Endodermal cell (in vitro differentiated cells): Measurements from ENCODE around the gene CALHM2. TPM values are rescaled to one million over a fixed set of nuclear protein-coding genes. Genes with fewer than 3 reads are reported as not detected.
A peak's percentile ranks its signal among the peaks of the same experiment; 100 is the strongest.

ENCODE experiments used
- DNase-seq: peaks from one replicate; pipeline ENCODE4 v3.0.0-alpha.2; 2017
- H3K27ac ChIP-seq: 2 replicates; pipeline ENCODE4 v1.5.1; 2013; ENCODE audit warnings: mild to moderate bottlenecking, low read depth, low read length, moderate library complexity
- H3K27me3 ChIP-seq: 2 replicates; pipeline ENCODE4 v1.6.1; 2013; ENCODE audit warnings: mild to moderate bottlenecking, low read length, moderate library complexity; ENCODE audit not compliant: insufficient read depth, control insufficient read depth, poor library complexity, severe bottlenecking
- H3K36me3 ChIP-seq: 2 replicates; pipeline ENCODE4 v1.7.0; 2013; ENCODE audit warnings: mild to moderate bottlenecking, low read length, moderate library complexity; ENCODE audit not compliant: control insufficient read depth, insufficient read depth
- H3K4me1 ChIP-seq: one replicate; pipeline ENCODE4 v1.7.0; 2013; ENCODE audit warnings: low read length; ENCODE audit not compliant: control insufficient read depth, insufficient read depth
- H3K4me3 ChIP-seq: 2 replicates; pipeline ENCODE4 v1.5.1; 2013; ENCODE audit warnings: mild to moderate bottlenecking, low read length, moderate library complexity
- H3K9ac ChIP-seq: 2 replicates; pipeline ENCODE4 v1.6.1; 2013; ENCODE audit warnings: mild to moderate bottlenecking, low read length, moderate library complexity; ENCODE audit not compliant: poor library complexity, severe bottlenecking; ENCODE audit errors: extremely low read depth
- H3K9me3 ChIP-seq: 2 replicates; pipeline ENCODE4 v1.6.1; 2013; ENCODE audit warnings: mild to moderate bottlenecking, low read length, moderate library complexity; ENCODE audit not compliant: control insufficient read depth
- H3K27ac Mint-ChIP-seq: 2 replicates; pipeline ENCODE4 v1.8.0; 2020; ENCODE audit warnings: mixed read lengths
- H3K27me3 Mint-ChIP-seq: 2 replicates; pipeline ENCODE4 v1.8.0; 2021; ENCODE audit warnings: mild to moderate bottlenecking, mixed read lengths; ENCODE audit not compliant: insufficient read depth
- H3K36me3 Mint-ChIP-seq: 2 replicates; pipeline ENCODE4 v1.8.0; 2020; ENCODE audit warnings: low read depth, mixed read lengths
- H3K4me1 Mint-ChIP-seq: 2 replicates; pipeline ENCODE4 v1.8.0; 2020; ENCODE audit warnings: mixed read lengths
- H3K4me3 Mint-ChIP-seq: 2 replicates; pipeline ENCODE4 v1.8.0; 2020; ENCODE audit warnings: mild to moderate bottlenecking, moderate library complexity, mixed read lengths
- H3K9me3 Mint-ChIP-seq: 2 replicates; pipeline ENCODE4 v1.8.0; 2020; ENCODE audit warnings: mild to moderate bottlenecking, mixed read lengths
- CTCF ChIP-seq: fragments of 200-600 bp; sonication (generic); conservative IDR thresholded peaks from 2 replicates; pipeline ENCODE4 v1.5.0; 2021; ENCODE audit warnings: antibody characterized with exemption, mild to moderate bottlenecking
- WGBS, 2 experiments: methylation state at CpG; one replicate each; pipeline versions ENCODE4 v1.1.5 to v1.1.7; 2013; ENCODE audit warnings: missing lambda C conversion rate in 2 of 2, mixed read lengths in 1 of 2; ENCODE audit not compliant: insufficient coverage in 1 of 2, insufficient read length in 1 of 2; 5-methylcytosine and 5-hydroxymethylcytosine counted together
- total RNA-seq, 2 donors: library from RNA; stranded (reverse); fragmentation: NEBNext Ultra II Directional in 1 of 2; extraction: Animal tissue kit (Norgen Biotek cat#: 25700) in 1 of 2; gene quantifications; 2 replicates in 1 of 2; 3 replicates in 1 of 2; pipeline ENCODE4 v1.2.1, GENCODE V29; 2021

CALHM2 gene
- total RNA-seq, 2 donors from 2014 or later = 1.0 to 3.1 TPM

GRCh38 chr10:103416436-103417147 is 35.6 kb downstream of the CALHM2 start:
- Mint-ChIP-seq H3K36me3 (peaks cover 83% of the 10 kb centered on the region), H3K27me3 (no peaks in the 10 kb centered on the region), H3K4me3 (no peak overlapping the region), H3K4me1 (no peaks in the 10 kb centered on the region), H3K9me3 (no peaks in the 10 kb centered on the region), H3K27ac (no peak overlapping the region)
- 92 to 94% methylated on average over 6 to 7 of the region's 8 CpGs for whole genome bisulfite sequencing, 2 experiments
- Histone ChIP-seq H3K36me3 (peaks cover 95% of the 10 kb centered on the region), H3K27ac (no peak overlapping the region), H3K4me3 (no peak overlapping the region), H3K9me3 (no peaks in the 10 kb centered on the region), H3K27me3 (no peaks in the 10 kb centered on the region), H3K9ac (no peak overlapping the region), H3K4me1 (no peaks in the 10 kb centered on the region)
- peak; percentile 76 for DNase-seq
- TF ChIP-seq CTCF = peak; percentile 71

GRCh38 chr10:103415581-103415980 is 36.6 kb downstream of the CALHM2 start:
- peaks cover 79% of the 10 kb centered on the region for H3K36me3 Mint-ChIP-seq
- H3K4me3 ChIP-seq = no peak overlapping the region
- peaks cover 91% of the 10 kb centered on the region for H3K36me3 ChIP-seq
- no peak overlapping the region for H3K27ac Mint-ChIP-seq
- WGBS, 2 experiments = 92 to 96% methylated on average over 5 to 8 of the region's 8 CpGs
- no peaks in the 10 kb centered on the region for H3K27me3 Mint-ChIP-seq
- no peak for DNase-seq
- no peak overlapping the region for H3K4me3 Mint-ChIP-seq
- no peaks in the 10 kb centered on the region for H3K4me1 ChIP-seq
- no peak overlapping the region for H3K27ac ChIP-seq
- no peak for TF ChIP-seq CTCF
- no peaks in the 10 kb centered on the region for H3K9me3 Mint-ChIP-seq
- H3K4me1 Mint-ChIP-seq = no peaks in the 10 kb centered on the region
- no peaks in the 10 kb centered on the region for H3K9me3 ChIP-seq
- H3K27me3 ChIP-seq = no peaks in the 10 kb centered on the region
- no peak overlapping the region for H3K9ac ChIP-seq

GRCh38 chr10:103413564-103413963 is 38.6 kb downstream of the CALHM2 start:
- no peaks in the 10 kb centered on the region for H3K4me1 ChIP-seq
- WGBS, 2 experiments = 94 to 100% methylated on average over 2 of the region's 2 CpGs
- DNase-seq = no peak
- Mint-ChIP-seq H3K27ac (no peak overlapping the region), H3K9me3 (no peaks in the 10 kb centered on the region), H3K4me3 (no peak overlapping the region), H3K36me3 (peaks cover 78% of the 10 kb centered on the region), H3K4me1 (no peaks in the 10 kb centered on the region), H3K27me3 (no peaks in the 10 kb centered on the region)
- TF ChIP-seq CTCF = no peak
- no peaks in the 10 kb centered on the region for H3K27me3 ChIP-seq
- no peak overlapping the region for H3K9ac ChIP-seq
- H3K36me3 ChIP-seq = peaks cover 87% of the 10 kb centered on the region
- no peak overlapping the region for H3K4me3 ChIP-seq
- no peaks in the 10 kb centered on the region for H3K9me3 ChIP-seq
- H3K27ac ChIP-seq = no peak overlapping the region
